Endodermal cell (in vitro differentiated cells): Measurements from ENCODE around the gene DRD2. TPM values are rescaled to one million over a fixed set of nuclear protein-coding genes. Genes with fewer than 3 reads are reported as not detected.

Source experiments
- DNase-seq: peaks from one replicate; pipeline ENCODE4 v3.0.0-alpha.2; 2017
- H3K27ac ChIP-seq: 2 replicates; pipeline ENCODE4 v1.5.1; 2013; ENCODE audit warnings: mild to moderate bottlenecking, low read depth, low read length, moderate library complexity
- H3K27me3 ChIP-seq: 2 replicates; pipeline ENCODE4 v1.6.1; 2013; ENCODE audit warnings: mild to moderate bottlenecking, low read length, moderate library complexity; ENCODE audit not compliant: insufficient read depth, control insufficient read depth, poor library complexity, severe bottlenecking
- H3K36me3 ChIP-seq: 2 replicates; pipeline ENCODE4 v1.7.0; 2013; ENCODE audit warnings: mild to moderate bottlenecking, low read length, moderate library complexity; ENCODE audit not compliant: control insufficient read depth, insufficient read depth
- H3K4me1 ChIP-seq: one replicate; pipeline ENCODE4 v1.7.0; 2013; ENCODE audit warnings: low read length; ENCODE audit not compliant: control insufficient read depth, insufficient read depth
- H3K4me3 ChIP-seq: 2 replicates; pipeline ENCODE4 v1.5.1; 2013; ENCODE audit warnings: mild to moderate bottlenecking, low read length, moderate library complexity
- H3K9ac ChIP-seq: 2 replicates; pipeline ENCODE4 v1.6.1; 2013; ENCODE audit warnings: mild to moderate bottlenecking, low read length, moderate library complexity; ENCODE audit not compliant: poor library complexity, severe bottlenecking; ENCODE audit errors: extremely low read depth
- H3K9me3 ChIP-seq: 2 replicates; pipeline ENCODE4 v1.6.1; 2013; ENCODE audit warnings: mild to moderate bottlenecking, low read length, moderate library complexity; ENCODE audit not compliant: control insufficient read depth
- H3K27ac Mint-ChIP-seq: 2 replicates; pipeline ENCODE4 v1.8.0; 2020; ENCODE audit warnings: mixed read lengths
- H3K27me3 Mint-ChIP-seq: 2 replicates; pipeline ENCODE4 v1.8.0; 2021; ENCODE audit warnings: mild to moderate bottlenecking, mixed read lengths; ENCODE audit not compliant: insufficient read depth
- H3K36me3 Mint-ChIP-seq: 2 replicates; pipeline ENCODE4 v1.8.0; 2020; ENCODE audit warnings: low read depth, mixed read lengths
- H3K4me1 Mint-ChIP-seq: 2 replicates; pipeline ENCODE4 v1.8.0; 2020; ENCODE audit warnings: mixed read lengths
- H3K4me3 Mint-ChIP-seq: 2 replicates; pipeline ENCODE4 v1.8.0; 2020; ENCODE audit warnings: mild to moderate bottlenecking, moderate library complexity, mixed read lengths
- H3K9me3 Mint-ChIP-seq: 2 replicates; pipeline ENCODE4 v1.8.0; 2020; ENCODE audit warnings: mild to moderate bottlenecking, mixed read lengths
- CTCF ChIP-seq: fragments of 200-600 bp; sonication (generic); conservative IDR thresholded peaks from 2 replicates; pipeline ENCODE4 v1.5.0; 2021; ENCODE audit warnings: antibody characterized with exemption, mild to moderate bottlenecking
- WGBS, 2 experiments: methylation state at CpG; one replicate each; pipeline versions ENCODE4 v1.1.5 to v1.1.7; 2013; ENCODE audit warnings: missing lambda C conversion rate in 2 of 2, mixed read lengths in 1 of 2; ENCODE audit not compliant: insufficient coverage in 1 of 2, insufficient read length in 1 of 2; 5-methylcytosine and 5-hydroxymethylcytosine counted together
- total RNA-seq, 2 donors: library from RNA; stranded (reverse); fragmentation: NEBNext Ultra II Directional in 1 of 2; extraction: Animal tissue kit (Norgen Biotek cat#: 25700) in 1 of 2; gene quantifications; 2 replicates in 1 of 2; 3 replicates in 1 of 2; pipeline ENCODE4 v1.2.1, GENCODE V29; 2021

Gene DRD2
- total RNA-seq, 2 donors from 2014 or later, result 0.35 to 2.1 TPM

- Mint-ChIP-seq H3K4me3 (no peak overlapping the region), H3K9me3 (no peaks in the 10 kb centered on the region), H3K36me3 (no peaks in the 10 kb centered on the region), H3K27me3 (peaks cover 47% of the 10 kb centered on the region), H3K27ac (no peak overlapping the region), H3K4me1 (no peaks in the 10 kb centered on the region)
- no peaks in the 10 kb centered on the region for H3K36me3 ChIP-seq
- H3K27ac ChIP-seq, result no peak overlapping the region
- H3K9ac ChIP-seq, result no peak overlapping the region
- DNase-seq, result peak; percentile 7
- H3K4me3 ChIP-seq, result no peak overlapping the region
- no peaks in the 10 kb centered on the region for H3K9me3 ChIP-seq
- peaks cover 3% of the 10 kb centered on the region for H3K4me1 ChIP-seq
- H3K27me3 ChIP-seq, result peaks cover 39% of the 10 kb centered on the region
- no peak for TF ChIP-seq CTCF
- 95 to 97% methylated on average over 2 of the region's 2 CpGs for WGBS, 2 experiments
Observed at GRCh38 chr11:113467545-113467944, 7.7 kb downstream of the DRD2 start.

- H3K4me1 Mint-ChIP-seq, result no peaks in the 10 kb centered on the region
- H3K9ac ChIP-seq, result no peak overlapping the region
- DNase-seq, result peak; percentile 2
- H3K4me3 Mint-ChIP-seq, result no peak overlapping the region
- no peaks in the 10 kb centered on the region for H3K9me3 Mint-ChIP-seq
- no peak overlapping the region for H3K27ac Mint-ChIP-seq
- H3K27ac ChIP-seq, result no peak overlapping the region
- TF ChIP-seq CTCF, result no peak
- H3K36me3 ChIP-seq, result no peaks in the 10 kb centered on the region
- H3K27me3 Mint-ChIP-seq, result peaks cover 38% of the 10 kb centered on the region
- H3K4me3 ChIP-seq, result no peak overlapping the region
- peaks cover 33% of the 10 kb centered on the region for H3K27me3 ChIP-seq
- 89 to 93% methylated on average over 3 of the region's 3 CpGs for WGBS, 2 experiments
- H3K4me1 ChIP-seq, result peaks cover 3% of the 10 kb centered on the region
- no peaks in the 10 kb centered on the region for H3K36me3 Mint-ChIP-seq
- H3K9me3 ChIP-seq, result no peaks in the 10 kb centered on the region
Observed at GRCh38 chr11:113465786-113466185, 9.4 kb downstream of the DRD2 start.

- Histone ChIP-seq H3K27ac (no peak overlapping the region), H3K36me3 (no peaks in the 10 kb centered on the region), H3K9ac (no peak overlapping the region), H3K4me1 (peaks cover 3% of the 10 kb centered on the region), H3K4me3 (no peak overlapping the region), H3K9me3 (no peaks in the 10 kb centered on the region), H3K27me3 (peaks cover 41% of the 10 kb centered on the region)
- 63 to 75% methylated on average over 2 of the region's 2 CpGs for whole genome bisulfite sequencing, 2 experiments
- H3K9me3 Mint-ChIP-seq, result no peaks in the 10 kb centered on the region
- no peak for TF ChIP-seq CTCF
- no peak overlapping the region for H3K27ac Mint-ChIP-seq
- H3K27me3 Mint-ChIP-seq, result peaks cover 38% of the 10 kb centered on the region
- H3K4me3 Mint-ChIP-seq, result no peak overlapping the region
- DNase-seq, result peak; percentile 28
- no peaks in the 10 kb centered on the region for H3K36me3 Mint-ChIP-seq
- H3K4me1 Mint-ChIP-seq, result no peaks in the 10 kb centered on the region
Observed at GRCh38 chr11:113464416-113464815, 10.8 kb downstream of the DRD2 start.
